Measurements from ENCODE around the gene GATAD1.
"Not testable (repeated sequence)": the region's sequence is repeated elsewhere in the genome, so short reads cannot be mapped to it uniquely, and the experiment has no call there.

The GATAD1 gene

DNA sequence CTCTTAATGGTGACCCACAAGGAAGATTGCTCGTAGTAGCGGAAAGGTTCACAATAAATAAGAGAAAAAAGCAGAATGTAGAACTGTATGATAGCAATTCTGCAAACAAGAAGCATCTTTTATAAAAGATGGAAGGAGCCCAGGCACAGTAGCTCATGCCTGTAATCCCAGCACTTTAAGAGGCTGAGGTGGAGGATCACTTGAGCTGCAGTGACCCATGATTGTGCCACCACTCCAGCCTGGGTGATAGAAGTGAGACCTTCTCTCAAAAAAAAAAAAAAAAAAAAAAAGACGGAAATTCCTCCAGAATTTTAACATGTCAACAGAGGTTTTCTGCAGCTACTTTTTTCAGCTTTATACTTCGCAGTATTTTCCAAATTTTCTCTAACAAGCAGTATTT, 13.2 kb downstream of the GATAD1 start:
- H3K4me3 Mint-ChIP-seq, result no peak overlapping the region
- no peak overlapping the region for H3K27ac Mint-ChIP-seq
- no peaks in the 10 kb centered on the region for H3K27me3 Mint-ChIP-seq (ENCODE audit: low read depth)
- no peak for DNase-seq (ENCODE audit: low spot score)
- peaks cover 13% of the 10 kb centered on the region for H3K36me3 Mint-ChIP-seq (ENCODE audit: low read depth)
- H3K4me1 Mint-ChIP-seq (ENCODE audit: low read depth), result peaks cover 2% of the 10 kb centered on the region
- H3K9me3 Mint-ChIP-seq, result no peaks in the 10 kb centered on the region

DNA sequence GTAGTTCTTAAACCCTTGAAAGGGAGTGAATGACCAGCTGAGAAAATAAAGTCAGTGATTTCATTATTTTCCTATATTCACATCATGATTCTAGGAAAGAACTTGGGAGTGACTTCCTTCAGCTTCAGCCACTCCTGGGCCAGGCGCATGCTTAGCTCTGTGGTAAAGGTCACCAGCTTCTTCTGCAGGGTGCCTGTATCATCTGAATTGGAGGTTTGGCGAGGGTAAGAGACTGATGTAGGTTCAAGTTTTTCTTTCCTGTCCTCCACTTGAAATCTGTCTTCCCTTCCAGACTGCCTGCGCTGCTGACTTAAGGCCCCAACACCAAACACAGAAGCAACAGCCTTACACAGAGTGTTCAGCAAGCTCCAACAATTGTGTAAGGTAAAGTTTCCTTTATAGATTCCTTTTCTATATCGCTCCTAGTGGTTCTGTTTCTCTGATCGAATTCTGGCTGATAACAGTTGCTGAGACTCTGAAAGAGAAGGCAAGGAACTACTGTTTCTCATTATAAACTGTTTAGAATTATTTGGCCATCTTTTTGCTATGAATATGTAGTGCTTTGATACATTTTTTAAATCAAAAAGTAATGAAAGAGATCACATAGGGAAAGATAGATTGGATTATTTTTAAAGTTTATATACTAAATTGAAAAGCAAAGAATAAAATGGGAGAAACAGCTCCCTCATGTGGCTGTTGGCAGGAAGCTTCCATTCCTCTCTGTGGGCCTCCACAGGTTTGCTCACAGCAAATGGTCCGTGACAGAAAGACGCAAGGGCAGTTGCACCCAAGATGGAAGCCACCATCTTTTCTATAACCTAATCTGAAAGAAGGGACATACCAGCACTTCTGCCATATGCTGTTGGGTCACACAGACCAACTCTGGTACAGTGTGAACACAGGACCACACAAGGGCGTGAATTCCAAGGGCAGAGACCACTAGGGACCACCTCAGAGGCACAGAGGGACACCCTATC, 14.0 kb downstream of the GATAD1 start:
- Mint-ChIP-seq H3K27me3 (ENCODE audit: low read depth) (no peaks in the 10 kb centered on the region), H3K4me1 (ENCODE audit: low read depth) (peaks cover 2% of the 10 kb centered on the region), H3K4me3 (no peak overlapping the region), H3K27ac (no peak overlapping the region), H3K9me3 (no peaks in the 10 kb centered on the region), H3K36me3 (ENCODE audit: low read depth) (peaks cover 7% of the 10 kb centered on the region)
- DNase-seq (ENCODE audit: low spot score), result no peak

DNA sequence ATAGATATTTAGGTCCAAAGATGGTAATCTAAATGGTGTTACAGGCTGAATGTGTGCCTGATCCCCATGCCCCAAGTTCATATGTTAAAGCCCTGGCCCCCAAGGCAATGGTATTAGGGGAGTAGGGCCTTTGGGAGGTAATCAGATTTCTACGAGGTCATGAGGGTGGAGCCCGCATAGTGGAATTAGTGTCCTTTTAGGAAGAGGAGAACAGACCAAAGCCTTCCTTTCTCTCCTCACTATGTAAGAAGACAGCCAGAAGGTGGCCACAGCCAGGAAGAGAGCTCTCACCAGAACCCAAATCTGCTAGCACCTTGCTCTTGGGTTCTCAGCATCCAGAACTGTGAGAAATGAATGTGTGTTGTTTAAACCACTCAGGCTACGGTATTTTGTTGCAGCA, 15.3 kb downstream of the GATAD1 start:
- no peak overlapping the region for H3K27ac Mint-ChIP-seq
- no peak for DNase-seq (ENCODE audit: low spot score)
- no peak overlapping the region for H3K4me3 Mint-ChIP-seq
- peaks cover 3% of the 10 kb centered on the region for H3K36me3 Mint-ChIP-seq (ENCODE audit: low read depth)
- peaks cover 2% of the 10 kb centered on the region for H3K4me1 Mint-ChIP-seq (ENCODE audit: low read depth)
- H3K9me3 Mint-ChIP-seq, result no peaks in the 10 kb centered on the region
- no peaks in the 10 kb centered on the region for H3K27me3 Mint-ChIP-seq (ENCODE audit: low read depth)

DNA sequence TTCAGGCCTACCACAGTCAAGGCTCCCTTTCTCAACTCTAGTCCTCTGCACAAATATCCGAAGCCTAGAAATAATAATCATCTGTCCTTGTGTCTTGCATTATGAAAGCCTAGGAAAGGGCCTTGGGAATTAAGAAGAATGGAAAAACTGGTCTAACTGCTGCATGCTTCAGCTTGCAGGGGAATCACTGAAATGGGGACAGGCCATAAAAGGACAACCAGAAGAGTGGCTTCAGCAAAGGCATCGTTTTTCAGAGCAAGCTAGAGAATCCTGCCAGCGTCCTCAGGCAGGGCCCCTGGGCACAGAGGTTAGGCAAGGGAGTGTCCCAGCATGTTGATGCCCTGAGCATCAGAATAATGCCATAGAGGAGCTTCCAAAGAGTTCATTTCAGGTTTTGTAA, 17.2 kb downstream of the GATAD1 start:
- Mint-ChIP-seq H3K9me3 (peaks cover 10% of the 10 kb centered on the region), H3K4me3 (no peak overlapping the region), H3K4me1 (ENCODE audit: low read depth) (peaks cover 2% of the 10 kb centered on the region), H3K27ac (no peak overlapping the region), H3K36me3 (ENCODE audit: low read depth) (peaks cover 9% of the 10 kb centered on the region), H3K27me3 (ENCODE audit: low read depth) (no peaks in the 10 kb centered on the region)
- no peak for DNase-seq (ENCODE audit: low spot score)

DNA sequence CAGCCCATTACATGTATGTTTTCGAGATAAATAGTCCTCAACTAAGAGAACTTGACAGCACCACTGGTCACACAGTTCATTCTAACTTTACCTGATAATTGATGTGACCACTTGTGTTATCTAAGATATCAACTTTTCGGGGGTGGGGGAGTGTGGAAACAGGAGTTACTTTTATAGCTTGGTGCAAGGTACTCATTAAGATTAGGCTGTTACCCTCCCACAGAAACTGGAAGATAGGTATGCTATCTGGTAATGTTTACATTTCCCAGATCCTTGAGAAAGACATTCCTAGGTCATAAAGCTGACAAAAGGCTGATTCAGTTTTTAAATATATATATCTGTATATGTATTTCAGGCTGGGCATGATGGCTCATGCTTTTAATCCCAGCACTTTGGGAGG, 19.4 kb downstream of the GATAD1 start:
- Mint-ChIP-seq H3K9me3 (peaks cover 11% of the 10 kb centered on the region), H3K4me1 (ENCODE audit: low read depth) (peaks cover under 1% of the 10 kb centered on the region), H3K27me3 (ENCODE audit: low read depth) (no peaks in the 10 kb centered on the region), H3K27ac (no peak overlapping the region), H3K4me3 (no peak overlapping the region), H3K36me3 (ENCODE audit: low read depth) (peaks cover 9% of the 10 kb centered on the region)
- no peak for DNase-seq (ENCODE audit: low spot score)

DNA sequence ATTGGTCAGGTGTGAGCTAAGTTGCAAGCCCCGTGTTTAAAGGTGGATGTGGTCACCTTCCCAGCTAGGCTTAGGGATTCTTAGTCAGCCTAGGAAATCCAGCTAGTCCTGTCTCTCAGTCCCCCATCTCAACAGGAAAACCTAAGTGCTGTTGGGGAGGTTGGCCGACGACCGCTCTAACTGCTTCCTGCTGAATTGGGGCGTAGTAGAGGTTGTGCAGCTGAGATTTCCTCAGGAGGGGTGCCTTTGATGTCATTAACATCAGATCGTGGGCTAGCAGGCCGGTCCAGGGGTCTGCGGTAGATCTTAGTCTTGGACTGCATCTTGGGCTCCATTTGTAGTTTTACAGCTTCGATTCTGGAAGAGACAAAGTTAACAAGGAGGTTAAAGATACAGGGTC, 21.3 kb downstream of the GATAD1 start:
- H3K4me1 Mint-ChIP-seq (ENCODE audit: low read depth); H3K27me3 Mint-ChIP-seq (ENCODE audit: low read depth); H3K4me3 Mint-ChIP-seq; H3K27ac Mint-ChIP-seq; DNase-seq (ENCODE audit: low spot score); H3K36me3 Mint-ChIP-seq (ENCODE audit: low read depth): not testable (repeated sequence)
- peaks cover 11% of the 10 kb centered on the region for H3K9me3 Mint-ChIP-seq

DNA sequence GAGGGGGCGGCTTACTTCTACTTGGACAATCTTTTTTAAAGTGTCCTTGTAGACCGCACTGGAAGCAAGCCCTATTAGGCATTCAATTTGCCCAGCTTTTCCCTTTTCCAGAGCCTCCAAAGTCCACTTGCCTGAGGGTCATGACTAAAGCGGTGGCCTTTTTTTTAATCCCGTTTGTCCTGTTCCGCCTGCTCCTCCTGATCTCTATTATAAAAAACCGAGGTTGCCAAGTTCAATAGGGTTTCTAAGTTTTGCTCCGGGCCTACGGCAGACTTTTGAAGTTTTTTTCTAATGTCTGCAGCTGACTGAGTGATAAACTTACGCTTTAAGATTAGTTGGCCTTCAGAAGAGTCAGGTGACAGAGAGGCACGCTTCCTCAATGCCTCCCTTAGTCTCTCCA, 26.7 kb downstream of the GATAD1 start:
- not testable (repeated sequence) for H3K4me3 Mint-ChIP-seq; H3K36me3 Mint-ChIP-seq (ENCODE audit: low read depth); H3K4me1 Mint-ChIP-seq (ENCODE audit: low read depth); DNase-seq (ENCODE audit: low spot score); H3K27ac Mint-ChIP-seq; H3K27me3 Mint-ChIP-seq (ENCODE audit: low read depth); H3K9me3 Mint-ChIP-seq

DNA sequence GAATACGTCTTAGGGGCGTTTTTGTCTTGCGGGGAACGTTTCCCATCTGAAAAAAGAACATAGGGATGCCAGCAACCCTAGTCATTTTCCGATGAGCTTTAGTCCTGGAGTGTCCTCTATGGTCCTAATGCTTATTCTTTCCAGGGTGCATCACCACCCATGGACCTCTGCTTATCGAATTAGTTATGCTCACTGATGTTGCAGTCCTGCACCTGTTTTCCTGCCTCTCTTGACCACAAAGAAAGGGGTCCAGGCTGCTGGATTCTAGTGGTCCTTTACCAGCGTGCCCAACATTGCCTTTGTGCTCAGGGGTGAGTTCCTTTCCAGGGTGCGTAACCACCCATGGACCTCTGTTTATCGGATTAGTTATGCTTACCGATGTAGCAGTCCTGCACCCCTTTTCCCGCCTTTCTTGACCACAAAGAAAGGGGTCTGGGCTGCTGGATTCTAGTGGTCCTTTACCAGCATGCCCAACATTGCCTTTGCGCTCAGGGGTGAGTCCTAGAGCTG, 28.0 kb downstream of the GATAD1 start:
- H3K9me3 Mint-ChIP-seq; H3K4me1 Mint-ChIP-seq (ENCODE audit: low read depth); H3K27ac Mint-ChIP-seq; H3K27me3 Mint-ChIP-seq (ENCODE audit: low read depth); DNase-seq (ENCODE audit: low spot score); H3K4me3 Mint-ChIP-seq; H3K36me3 Mint-ChIP-seq (ENCODE audit: low read depth): not testable (repeated sequence)

DNA sequence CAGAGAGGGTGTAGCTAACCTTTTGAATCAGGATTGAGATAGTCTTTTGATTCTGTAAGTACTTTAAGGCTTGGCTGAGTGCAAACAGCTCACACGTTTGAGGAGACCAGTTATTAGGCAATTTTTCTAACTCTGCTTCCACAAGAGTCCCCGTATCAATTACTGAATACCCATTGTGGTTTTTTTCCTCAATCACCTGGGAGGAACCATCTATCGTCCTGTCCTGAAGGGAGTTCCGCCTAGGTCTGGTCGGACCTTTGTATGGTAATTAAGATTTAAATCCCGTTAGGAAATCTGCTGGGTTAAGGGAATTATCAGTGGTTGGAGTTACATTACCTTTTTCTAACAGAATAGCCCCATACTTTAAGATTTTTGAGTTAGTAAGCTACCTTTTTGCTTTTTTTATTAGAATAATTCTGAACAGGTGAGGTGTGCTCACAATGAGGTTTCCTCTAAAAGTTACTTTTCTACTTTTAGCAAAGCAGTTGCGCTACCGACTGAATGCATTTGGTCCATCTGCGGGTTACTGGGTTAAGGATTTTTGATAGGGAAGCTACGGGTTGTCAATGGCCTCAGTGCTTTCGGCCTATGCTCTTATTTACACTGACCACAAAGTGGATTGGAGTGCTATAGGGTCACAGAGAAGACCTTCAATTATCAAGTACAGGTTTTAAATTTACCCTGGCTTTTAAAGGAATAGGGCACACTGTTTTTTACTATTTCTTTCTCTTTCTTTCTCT, 28.7 kb downstream of the GATAD1 start:
- H3K27ac Mint-ChIP-seq; H3K27me3 Mint-ChIP-seq (ENCODE audit: low read depth); H3K4me3 Mint-ChIP-seq; H3K36me3 Mint-ChIP-seq (ENCODE audit: low read depth); DNase-seq (ENCODE audit: low spot score); H3K9me3 Mint-ChIP-seq; H3K4me1 Mint-ChIP-seq (ENCODE audit: low read depth): not testable (repeated sequence)

DNA sequence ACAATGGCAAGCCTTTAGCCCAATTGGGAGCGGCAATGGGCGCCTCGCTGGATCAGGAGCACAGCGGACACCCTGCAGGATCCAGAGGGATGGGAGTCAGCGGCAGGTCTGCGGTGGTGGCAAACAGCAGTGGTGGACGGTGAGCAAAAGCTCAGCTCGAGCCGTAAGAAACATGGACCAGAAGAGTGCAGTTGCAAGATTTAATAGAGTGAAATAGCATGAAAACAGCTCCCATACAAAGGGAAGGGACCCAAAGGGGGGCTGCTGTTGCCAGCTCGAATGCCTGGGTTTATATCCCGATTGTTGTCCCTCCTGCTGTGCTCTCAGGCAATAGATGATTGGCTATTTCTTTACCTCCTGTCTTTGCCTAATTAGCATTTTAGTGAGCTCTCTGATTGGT, 30.4 kb downstream of the GATAD1 start, which contains the start of gene ERVW-1:
TSS of gene ERVW-1 (minus strand) at position 266 of the 400 bp plus-strand sequence. CDS start 7,565 bp downstream, outside the sequence.
- not testable (repeated sequence) for H3K27ac Mint-ChIP-seq; H3K9me3 Mint-ChIP-seq; H3K36me3 Mint-ChIP-seq (ENCODE audit: low read depth); H3K27me3 Mint-ChIP-seq (ENCODE audit: low read depth); DNase-seq (ENCODE audit: low spot score); H3K4me3 Mint-ChIP-seq; H3K4me1 Mint-ChIP-seq (ENCODE audit: low read depth)

DNA sequence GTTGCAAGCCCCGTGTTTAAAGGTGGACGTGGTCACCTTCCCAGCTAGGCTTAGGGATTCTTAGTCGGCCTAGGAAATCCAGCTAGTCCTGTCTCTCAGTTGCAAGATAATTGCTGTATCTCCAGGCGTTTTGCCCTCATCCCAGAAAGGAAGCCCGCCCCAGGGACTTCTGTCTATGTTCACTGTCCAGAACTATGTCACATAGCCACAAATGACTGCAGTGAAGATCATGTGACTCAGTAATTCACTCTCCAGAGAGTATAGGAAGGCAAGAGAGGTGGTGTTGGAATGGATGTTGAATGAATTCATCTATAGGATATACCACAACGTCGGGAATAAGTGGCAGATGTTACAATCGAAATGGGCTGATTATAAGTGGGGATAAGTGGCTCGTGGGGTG, 30.8 kb downstream of the GATAD1 start:
- H3K9me3 Mint-ChIP-seq, result no peaks in the 10 kb centered on the region
- no peaks in the 10 kb centered on the region for H3K4me1 Mint-ChIP-seq (ENCODE audit: low read depth)
- no peak overlapping the region for H3K4me3 Mint-ChIP-seq
- H3K27ac Mint-ChIP-seq, result no peak overlapping the region
- no peaks in the 10 kb centered on the region for H3K36me3 Mint-ChIP-seq (ENCODE audit: low read depth)
- H3K27me3 Mint-ChIP-seq (ENCODE audit: low read depth), result no peaks in the 10 kb centered on the region
- no peak for DNase-seq (ENCODE audit: low spot score)

DNA sequence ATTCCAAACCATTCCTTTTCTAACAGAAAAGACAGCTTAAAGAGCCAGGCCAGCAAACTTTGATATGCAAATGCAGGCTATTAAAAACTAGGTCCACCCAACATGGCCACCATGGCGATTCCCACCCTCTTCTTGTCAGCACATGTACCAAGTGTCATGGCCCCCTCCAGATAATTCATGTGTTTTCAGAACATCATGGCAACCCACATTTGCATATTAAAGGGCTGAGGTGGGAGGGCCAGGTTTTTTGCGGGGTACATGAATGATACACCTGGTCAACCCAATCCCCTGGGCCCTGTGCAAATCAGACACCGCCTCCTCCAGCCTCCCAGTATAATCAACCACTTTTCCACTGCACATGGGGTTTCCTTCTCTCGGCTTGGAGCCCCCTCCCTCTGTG, 31.4 kb downstream of the GATAD1 start:
- no peak overlapping the region for H3K4me3 Mint-ChIP-seq
- H3K27me3 Mint-ChIP-seq (ENCODE audit: low read depth), result no peaks in the 10 kb centered on the region
- H3K9me3 Mint-ChIP-seq, result no peaks in the 10 kb centered on the region
- no peak for DNase-seq (ENCODE audit: low spot score)
- no peaks in the 10 kb centered on the region for H3K36me3 Mint-ChIP-seq (ENCODE audit: low read depth)
- no peak overlapping the region for H3K27ac Mint-ChIP-seq
- H3K4me1 Mint-ChIP-seq (ENCODE audit: low read depth), result no peaks in the 10 kb centered on the region

DNA sequence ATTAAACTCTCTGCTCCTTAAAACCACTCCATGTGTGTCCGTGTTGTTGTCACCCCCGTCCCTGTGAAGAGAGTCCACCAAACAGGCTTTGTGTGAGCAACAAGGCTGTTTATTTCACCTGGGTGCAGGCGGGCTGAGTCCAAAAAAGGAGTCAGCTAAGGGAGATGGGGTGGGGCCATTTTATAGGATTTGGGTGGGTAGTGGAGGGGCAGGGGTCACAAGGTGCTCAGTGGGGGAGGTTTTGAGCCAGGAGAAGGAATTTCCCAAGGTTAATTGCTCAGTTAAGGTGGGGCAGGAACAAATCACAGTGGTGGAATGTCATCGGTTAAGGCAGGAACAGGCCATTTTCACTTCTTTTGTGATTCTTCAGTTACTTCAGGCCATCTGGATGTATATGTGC, 31.9 kb downstream of the GATAD1 start:
- DNase-seq (ENCODE audit: low spot score); H3K4me3 Mint-ChIP-seq; H3K9me3 Mint-ChIP-seq; H3K27ac Mint-ChIP-seq; H3K4me1 Mint-ChIP-seq (ENCODE audit: low read depth); H3K36me3 Mint-ChIP-seq (ENCODE audit: low read depth); H3K27me3 Mint-ChIP-seq (ENCODE audit: low read depth): not testable (repeated sequence)

DNA sequence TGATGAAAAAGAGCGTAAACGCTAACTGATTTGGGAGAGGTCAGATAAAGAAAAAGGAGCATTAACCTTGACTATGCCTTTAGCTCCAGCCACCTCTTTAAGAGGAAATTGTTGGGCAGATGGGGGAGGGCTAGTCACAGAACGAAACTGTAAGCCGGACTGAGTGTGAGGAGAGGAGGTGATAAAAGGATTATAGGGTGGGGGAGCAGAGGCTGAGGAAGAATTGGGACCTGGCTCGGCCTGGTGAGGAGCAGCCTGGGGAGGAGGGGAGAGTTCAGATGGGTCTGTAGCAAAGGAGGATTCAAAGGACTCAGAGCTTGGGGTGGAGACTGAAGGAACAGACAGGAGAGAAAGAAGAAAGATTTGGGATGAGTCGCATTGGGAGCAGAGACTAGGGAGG, 36.3 kb downstream of the GATAD1 start:
- H3K27ac Mint-ChIP-seq; H3K4me3 Mint-ChIP-seq; H3K9me3 Mint-ChIP-seq; DNase-seq (ENCODE audit: low spot score); H3K27me3 Mint-ChIP-seq (ENCODE audit: low read depth); H3K36me3 Mint-ChIP-seq (ENCODE audit: low read depth); H3K4me1 Mint-ChIP-seq (ENCODE audit: low read depth): not testable (repeated sequence)

Data from T-helper 2 cell treated with Interferon-gamma antibody and Interleukin-4, amounts not matched to agents 5 μg/mL and 100 μg/mL, for 36 hours (primary cell).